GM12878 (cell line): ENCODE results near the gene TMEM59. TPM values are rescaled to one million over a fixed set of nuclear protein-coding genes. Genes with fewer than 3 reads are reported as not detected.

Source experiments
- ATAC-seq: fragments of 200-7000 bp; cut with Tn5 transposase; 3 replicates; pipeline ENCODE4 v1.9.1; 2020; ENCODE audit warnings: mild to moderate bottlenecking, moderate library complexity
- BruUV-seq: library from RNA; stranded (reverse); fragments of 400-500 nt; replicated peaks from 2 replicates; lab custom pipeline; 2021; lab: Mats Ljungman, UMichigan
- CTCF ChIA-PET: fragments of 300-600 bp; sonication (Branson Sonifier 250); formaldehyde crosslinking; extraction: SDS; loops from one replicate; lab custom pipeline; 2021; ENCODE audit warnings: inconsistent platforms; lab: Yijun Ruan, JAX
- POLR2A ChIA-PET: fragments of 350-600 bp; formaldehyde crosslinking; extraction: SDS; loops from one replicate; lab custom pipeline; 2021; ENCODE audit warnings: inconsistent platforms; lab: Charles Lee
- RAD21 ChIA-PET: fragments of 300-600 bp; sonication (Branson Sonifier 250); formaldehyde crosslinking; loops from one replicate; lab custom pipeline; 2023; ENCODE audit warnings: antibody characterized with exemption; ENCODE audit not compliant: unreplicated experiment; lab: Charles Lee
- SMC1A ChIA-PET: fragments of 300-600 bp; sonication (Branson Sonifier 250); formaldehyde crosslinking; loops from one replicate; lab custom pipeline; 2023; ENCODE audit not compliant: unreplicated experiment, uncharacterized antibody; lab: Charles Lee
- DNase-seq: peaks from one replicate; pipeline ENCODE4 v3.0.0-alpha.2; 2011; ENCODE audit warnings: low read depth, low spot score
- FAIRE-seq: peaks from 3 replicates; lab custom pipeline; 2011; peaks lifted over from hg19 to GRCh38; lab: Jason Lieb, UNC
- H2AFZ ChIP-seq: 2 replicates; pipeline ENCODE4 v1.6.0; 2011; ENCODE audit warnings: low read depth, low read length, control low read depth; ENCODE audit not compliant: control insufficient read depth
- H3K27ac ChIP-seq: 2 replicates; pipeline ENCODE4 v1.5.1; 2011; ENCODE audit warnings: control low read depth; ENCODE audit not compliant: control insufficient read depth, insufficient read depth
- H3K27me3 ChIP-seq, 2 experiments: replicated peaks in 1 of 2; 2 replicates each; pipeline versions ENCODE4 v1.6.0 to v1.6.1; 2011; ENCODE audit warnings: low read length in 1 of 2; ENCODE audit not compliant: control insufficient read depth in 2 of 2, insufficient read depth in 2 of 2
- H3K36me3 ChIP-seq, 2 experiments: 2 replicates each; pipeline ENCODE4 v1.5.1; 2011; ENCODE audit warnings: low read length in 1 of 2; ENCODE audit not compliant: control insufficient read depth in 2 of 2, insufficient read depth in 2 of 2
- H3K4me1 ChIP-seq: 2 replicates; pipeline ENCODE4 v1.6.1; 2011; ENCODE audit warnings: mild to moderate bottlenecking, low read length, moderate library complexity, mixed read lengths; ENCODE audit not compliant: control insufficient read depth, insufficient read depth
- H3K4me2 ChIP-seq: 2 replicates; pipeline ENCODE4 v1.6.0; 2011; ENCODE audit warnings: control low read depth; ENCODE audit not compliant: control insufficient read depth, insufficient read depth
- H3K4me3 ChIP-seq: fragments of 200-600 bp; sonication (generic); 2 replicates; pipeline ENCODE4 v1.5.1; 2016
- H3K79me2 ChIP-seq: 2 replicates; pipeline ENCODE4 v1.6.0; 2011; ENCODE audit warnings: low read length; ENCODE audit not compliant: control insufficient read depth, insufficient read depth
- H3K9ac ChIP-seq: 2 replicates; pipeline ENCODE4 v1.8.0; 2011; ENCODE audit warnings: low read length, control low read depth, mixed read lengths; ENCODE audit not compliant: control insufficient read depth, insufficient read depth
- H3K9me3 ChIP-seq: replicated peaks from 3 replicates; pipeline ENCODE4 v1.5.1; 2011; ENCODE audit warnings: mild to moderate bottlenecking, low read length; ENCODE audit not compliant: control insufficient read depth, insufficient read depth
- H4K20me1 ChIP-seq: 2 replicates; pipeline ENCODE4 v1.6.0; 2011; ENCODE audit not compliant: control insufficient read depth, insufficient read depth
- ATF3 ChIP-seq: IDR thresholded peaks from 2 replicates; pipeline ENCODE4 v1.6.1; 2011; ENCODE audit warnings: low read depth, mild to moderate bottlenecking, low read length, moderate library complexity, borderline replicate concordance; ENCODE audit errors: extremely low read depth
- CTCF ChIP-seq, 3 experiments: IDR thresholded peaks in 2 of 3; conservative IDR thresholded peaks in 1 of 3; 2 replicates each; pipeline ENCODE4 v1.5.1; 2011; ENCODE audit warnings: low read depth in 3 of 3, low read length in 3 of 3, mild to moderate bottlenecking in 3 of 3, control low read depth in 2 of 3, moderate library complexity in 2 of 3, inconsistent platforms in 1 of 3, mixed read lengths in 1 of 3; ENCODE audit not compliant: control insufficient read depth in 2 of 3, insufficient read depth in 1 of 3; ENCODE audit errors: extremely low read depth in 1 of 3
- HSF1 ChIP-seq: fragments of 150-350 bp; IDR thresholded peaks from 2 replicates; pipeline ENCODE4 v1.6.1; 2014; ENCODE audit warnings: mild to moderate bottlenecking, low read depth, low read length
- NKRF ChIP-seq: fragments of 450-650 bp; conservative IDR thresholded peaks from 2 replicates; pipeline ENCODE4 v1.6.1; 2017; ENCODE audit warnings: mild to moderate bottlenecking, moderate library complexity
- TAF1 ChIP-seq: IDR thresholded peaks from 2 replicates; pipeline ENCODE4 v1.6.1; 2011; ENCODE audit warnings: mild to moderate bottlenecking, low read depth, low read length, borderline replicate concordance
- TCF3 ChIP-seq: IDR thresholded peaks from 2 replicates; pipeline ENCODE4 v1.6.1; 2012; ENCODE audit warnings: low read depth, mild to moderate bottlenecking, low read length, borderline replicate concordance; ENCODE audit not compliant: insufficient read depth
- WGBS: methylation state at CpG from one replicate; pipeline ENCODE4 v1.1.6; 2016; ENCODE audit warnings: low lambda C conversion rate; ENCODE audit not compliant: insufficient replicate concordance, insufficient coverage; ENCODE audit errors: missing lambda C conversion rate; 5-methylcytosine and 5-hydroxymethylcytosine counted together
- in situ Hi-C: fragments of 300-500 bp; cut with MboI; formaldehyde crosslinking; loops from 9 replicates; pipeline ENCODE4 v1.14.3; 2018; ENCODE audit warnings: mixed read lengths
- intact Hi-C: fragments of 100-400 bp; cut with micrococcal nuclease; formaldehyde crosslinking; loops from one replicate; pipeline ENCODE4 v1.14.2; 2022; ENCODE audit not compliant: unreplicated experiment
- polyA plus RNA-seq, 11 experiments: library from polyadenylated mRNA; depleted of rRNA in 4 of 11; unstranded in 6 of 11; stranded (reverse) in 5 of 11; fragments of >200 nt; fragmentation: Nextera tagmentation in 4 of 11; fragmentation: Illumina TruSeq in 1 of 11; extraction: Ambion mirVana in 4 of 11; extraction: Trizol in 1 of 11; gene quantifications; 1 replicate in 1 of 11; 2 replicates in 10 of 11; pipeline versions ENCODE4 v1.2.1 to v1.2.3, GENCODE V29; 2011 to 2016; ENCODE audit warnings: inconsistent platforms in 2 of 11, missing spikeins in 2 of 11, low read depth in 1 of 11
- total RNA-seq, 4 experiments: library from RNA; depleted of rRNA in 3 of 4; stranded (reverse); fragments of >200 nt in 3 of 4; fragmentation: Illumina TruSeq in 1 of 4; extraction: Trizol in 1 of 4; gene quantifications; 2 replicates each; pipeline versions ENCODE4 v1.2.1 to v1.2.3, GENCODE V29; 2013 to 2021

TMEM59 gene
- total and polyA plus RNA-seq, 10 of the 15 experiments (the other 5 are each of a cell fraction or from before 2014, with no cell fraction given): 69.9 to 273 (median 111) TPM

- TF ChIP-seq NKRF (no peak), ATF3 (no peak), TCF3 (no peak), TAF1 (no peak)
These were observed 11.3 kb upstream of the TMEM59 start (continued) for GRCh38 chr1:54064299-54064698.

- in situ Hi-C loops: loop anchor here (25.0 kb wide), 1 partner anchor 192 kb away; no protein-coding TSS in a partner anchor
These were observed 1.4 kb upstream of the TMEM59 start for GRCh38 chr1:54054438-54054749.

More at GRCh38 chr1:54054438-54054749, 1.4 kb upstream of the TMEM59 start:
- Histone ChIP-seq H2AFZ (peak overlapping the region; percentile 95), H3K4me3 (peak overlapping the region; percentile 75), H3K9me3 (no peaks in the 10 kb centered on the region), H3K36me3 (no peaks in the 10 kb centered on the region), H3K4me1 (no peaks in the 10 kb centered on the region), H4K20me1 (no peaks in the 10 kb centered on the region)
- intact Hi-C loops: loop anchor here (5.0 to 10.0 kb wide), 4 partner anchors 167 to 748 kb away; partner anchors contain the start of genes NDC1, TTC22 and YIPF1
- ATAC-seq: no peak
- 12% methylated on average over 5 of the region's 5 CpGs for WGBS
- ChIA-PET SMC1A (interaction anchor here (0.6 to 1.4 kb wide), 4 partner anchors 18 to 185 kb away, joined by 3 read pairs; partner anchors contain the start of genes IFT25 and LRRC42), RAD21 (interaction anchor here (0.9 to 1.6 kb wide), 3 partner anchors 25 to 435 kb away, joined by 3 to 5 read pairs (median 3); no protein-coding TSS in a partner anchor), CTCF (interaction anchor here (0.7 to 5.4 kb wide), 10 partner anchors 9 to 194 kb away, joined by 3 to 27 read pairs (median 4); no protein-coding TSS in a partner anchor)
- no peak for DNase-seq
- no TSS peak for BruUV-seq
- TF ChIP-seq CTCF (IDR thresholded peaks at IDR 0.05 in 2 of 3, conservative IDR thresholded peaks at IDR 0.05 in 1 of 3; ENCODE audit: control insufficient read depth in 2 of 3, extremely low read depth in 1 of 3, insufficient read depth in 1 of 3, low read depth in 3 of 3, low read length in 3 of 3) (peak in 1 of 3 experiments; percentile 46; a peak in 1 of 6 replicates), HSF1 (no peak)
- TF ChIP-seq, all 136 proteins: peak for 1
- FAIRE-seq: no peak
- peaks cover 47% of the 10 kb centered on the region for H3K79me2 ChIP-seq
- peak overlapping the region; percentile 93 for H3K9ac ChIP-seq
- H3K4me2 ChIP-seq: peak overlapping the region; percentile 77
- peak overlapping the region; percentile 88 for H3K27ac ChIP-seq
- H3K27me3 ChIP-seq: no peaks in the 10 kb centered on the region
- POLR2A ChIA-PET: interaction anchor here (0.8 to 4.7 kb wide), 4 partner anchors 8 to 144 kb away, joined by 3 to 32 read pairs (median 4); partner anchors contain the start of genes IFT25 and LRRC42
